Type B pancreatic cell (in vitro differentiated cells): ENCODE data around the gene MOB4. TPM values are rescaled to one million over a fixed set of nuclear protein-coding genes. Genes with fewer than 3 reads are reported as not detected.
"Not testable (repeated sequence)": the region's sequence is repeated elsewhere in the genome, so short reads cannot be mapped to it uniquely, and the experiment has no call there.

Experiments used
- DNase-seq: peaks from one replicate; pipeline ENCODE4 v3.0.0; 2021; ENCODE audit warnings: mixed read lengths; ENCODE audit not compliant: unreplicated experiment; ENCODE audit errors: extremely low spot score
- H3K27ac Mint-ChIP-seq: 2 replicates; pipeline ENCODE4 v1.8.0; 2021; ENCODE audit warnings: mild to moderate bottlenecking, mixed read lengths
- H3K27me3 Mint-ChIP-seq: 2 replicates; pipeline ENCODE4 v1.8.0; 2021; ENCODE audit warnings: mixed read lengths
- H3K36me3 Mint-ChIP-seq: 2 replicates; pipeline ENCODE4 v1.8.0; 2021; ENCODE audit warnings: mixed read lengths
- H3K4me1 Mint-ChIP-seq: one replicate; pipeline ENCODE4 v1.8.0; 2021; ENCODE audit warnings: mixed read lengths; ENCODE audit not compliant: unreplicated experiment
- H3K4me3 Mint-ChIP-seq: 2 replicates; pipeline ENCODE4 v1.8.0; 2021; ENCODE audit warnings: mild to moderate bottlenecking, mixed read lengths
- H3K9me3 Mint-ChIP-seq: 2 replicates; pipeline ENCODE4 v1.8.0; 2021; ENCODE audit warnings: mixed read lengths
- CTCF ChIP-seq: fragments of 200-600 bp; sonication (generic); conservative IDR thresholded peaks from 2 replicates; pipeline ENCODE4 v1.5.0; 2021; ENCODE audit warnings: antibody characterized with exemption, mild to moderate bottlenecking
- total RNA-seq: library from RNA; stranded (reverse); gene quantifications from 2 replicates; pipeline ENCODE4 v1.2.1, GENCODE V29; 2021; ENCODE audit warnings: low replicate concordance

MOB4 gene
- total RNA-seq, 1 donor from 2014 or later: 30.7 TPM

DNA sequence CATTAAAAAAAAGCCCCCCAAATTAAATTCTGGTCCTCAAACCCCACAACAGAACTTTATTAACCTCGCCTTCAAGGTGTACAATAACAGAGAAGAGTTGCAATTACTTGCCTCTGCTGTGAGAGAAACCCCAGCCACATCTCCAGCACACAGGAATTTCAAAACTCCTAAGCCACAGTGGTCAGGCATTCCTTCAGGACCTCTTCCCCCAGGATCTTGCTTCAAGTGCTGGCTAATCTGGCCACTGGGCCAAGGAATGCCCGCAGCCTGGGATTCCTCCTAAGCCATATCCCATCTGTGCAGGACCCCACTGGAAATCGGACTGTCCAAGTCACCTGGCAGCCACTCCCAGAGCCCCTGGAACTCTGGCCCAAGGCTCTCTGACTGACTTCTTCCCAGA lies 64.3 kb downstream of the MOB4 start:
- not testable (repeated sequence) for H3K27ac Mint-ChIP-seq, H3K4me3 Mint-ChIP-seq, DNase-seq, H3K27me3 Mint-ChIP-seq, H3K4me1 Mint-ChIP-seq, H3K36me3 Mint-ChIP-seq, H3K9me3 Mint-ChIP-seq
- TF ChIP-seq CTCF: peak; percentile 2

DNA sequence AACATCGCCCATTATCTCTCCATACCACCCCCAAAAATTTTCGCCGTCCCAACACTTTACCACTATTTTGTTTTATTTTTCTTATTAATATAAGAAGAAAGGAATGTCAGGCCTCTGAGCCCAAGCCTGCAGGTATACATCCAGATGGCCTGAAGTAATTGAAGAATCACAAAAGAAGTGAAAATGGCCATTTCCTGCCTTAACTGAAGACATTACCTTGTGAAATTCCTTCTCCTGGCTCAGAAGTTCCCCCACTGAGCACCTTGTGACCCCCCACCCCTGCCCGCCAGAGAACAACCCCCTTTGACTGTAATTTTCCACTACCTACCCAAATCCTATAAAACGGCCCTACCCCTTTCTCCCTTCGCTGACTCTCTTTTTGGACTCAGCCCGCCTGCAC lies 71.4 kb downstream of the MOB4 start:
- not testable (repeated sequence) for H3K4me1 Mint-ChIP-seq, H3K27me3 Mint-ChIP-seq, H3K27ac Mint-ChIP-seq, DNase-seq, H3K9me3 Mint-ChIP-seq, H3K4me3 Mint-ChIP-seq
- H3K36me3 Mint-ChIP-seq: peaks cover 10% of the 10 kb centered on the region

GRCh38 chr2:197591339-197592072 lies 75.6 kb downstream of the MOB4 start:
- no peak for TF ChIP-seq CTCF
- Mint-ChIP-seq H3K27me3 (no peaks in the 10 kb centered on the region), H3K27ac (no peak overlapping the region), H3K4me1 (no peaks in the 10 kb centered on the region), H3K4me3 (no peak overlapping the region), H3K9me3 (no peaks in the 10 kb centered on the region), H3K36me3 (peaks cover 20% of the 10 kb centered on the region)
- DNase-seq: no peak

DNA sequence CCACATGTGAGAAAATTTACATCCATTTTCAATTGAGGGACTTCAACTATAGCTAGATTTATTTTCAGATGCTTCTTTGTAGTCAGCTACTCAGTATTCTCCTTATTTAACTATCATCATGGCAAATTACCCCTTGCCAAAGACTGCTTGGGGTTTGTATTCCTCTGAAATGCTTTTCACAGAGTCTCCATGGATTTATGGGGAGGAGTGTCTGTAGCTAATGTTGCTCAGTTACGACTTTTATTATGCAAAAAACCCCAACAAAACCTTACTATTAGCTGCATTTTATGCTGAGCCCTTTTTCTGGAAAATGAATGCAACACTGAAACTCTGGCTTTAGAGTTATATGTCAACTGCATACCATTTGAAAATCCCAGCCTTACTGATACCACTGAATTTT lies 80.9 kb downstream of the MOB4 start:
- Mint-ChIP-seq H3K9me3 (peaks cover 6% of the 10 kb centered on the region), H3K4me3 (no peak overlapping the region), H3K27me3 (no peaks in the 10 kb centered on the region), H3K4me1 (no peaks in the 10 kb centered on the region), H3K36me3 (peaks cover 13% of the 10 kb centered on the region), H3K27ac (no peak overlapping the region)
- DNase-seq: no peak
- TF ChIP-seq CTCF: no peak

DNA sequence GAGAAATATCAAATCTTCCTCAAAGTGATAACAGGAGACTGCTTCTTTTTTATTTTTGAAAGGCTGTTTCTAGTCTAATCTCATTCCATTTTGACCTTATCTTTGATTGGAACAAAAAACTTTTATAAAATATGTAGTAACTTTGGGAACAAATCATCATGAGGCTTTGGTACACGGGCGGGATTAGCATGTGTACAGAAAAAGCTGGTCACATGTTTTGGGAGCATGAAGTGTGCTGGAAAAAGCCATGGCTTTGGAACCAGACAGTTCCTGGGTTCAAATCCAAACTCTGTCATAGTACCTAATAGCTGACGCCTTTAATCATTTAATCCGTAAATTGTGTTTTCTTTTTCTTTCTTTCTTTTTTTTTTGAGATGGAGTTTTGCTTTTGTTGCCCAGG lies 81.3 kb downstream of the MOB4 start:
- no peak for TF ChIP-seq CTCF
- H3K9me3 Mint-ChIP-seq: peaks cover 6% of the 10 kb centered on the region
- no peak overlapping the region for H3K27ac Mint-ChIP-seq
- H3K4me3 Mint-ChIP-seq: no peak overlapping the region
- H3K27me3 Mint-ChIP-seq: no peaks in the 10 kb centered on the region
- no peak for DNase-seq
- no peaks in the 10 kb centered on the region for H3K4me1 Mint-ChIP-seq
- peaks cover 13% of the 10 kb centered on the region for H3K36me3 Mint-ChIP-seq

DNA sequence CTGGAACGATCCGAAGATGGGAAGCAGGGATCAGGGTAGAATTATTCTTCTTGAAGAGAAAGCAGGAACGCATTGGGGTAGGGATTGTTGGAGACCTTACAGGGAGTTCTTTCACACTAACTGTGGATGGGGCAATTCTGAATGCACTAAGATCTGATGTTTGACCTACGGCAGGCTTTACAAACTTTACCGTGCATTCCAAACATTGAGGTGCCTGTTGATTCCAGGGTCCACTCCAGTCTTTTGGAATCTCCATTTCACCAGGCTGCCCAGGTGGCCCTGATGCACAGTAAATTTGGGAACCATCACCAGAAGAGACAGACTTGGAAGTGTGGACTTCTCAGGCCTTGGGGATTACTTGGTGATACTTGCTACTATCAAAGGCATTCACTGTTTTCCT lies 82.6 kb downstream of the MOB4 start:
- DNase-seq: no peak
- Mint-ChIP-seq H3K27me3 (no peaks in the 10 kb centered on the region), H3K27ac (no peak overlapping the region), H3K36me3 (peaks cover 13% of the 10 kb centered on the region), H3K4me1 (no peaks in the 10 kb centered on the region), H3K9me3 (peaks cover 6% of the 10 kb centered on the region), H3K4me3 (no peak overlapping the region)
- no peak for TF ChIP-seq CTCF
